C4-2B (cell line): Measurements from ENCODE around the gene CAMK4.

ENCODE experiments used
- CTCF ChIP-seq: fragments of 450-650 bp; conservative IDR thresholded peaks from 2 replicates; pipeline ENCODE4 v1.5.1; 2017; ENCODE audit warnings: mild to moderate bottlenecking
- ZFX ChIP-seq: fragments of 450-650 bp; IDR thresholded peaks from 2 replicates; pipeline ENCODE4 v1.6.1; 2017

GRCh38 chr5:111321376-111321775, 97.2 kb downstream of the CAMK4 start:
- TF ChIP-seq CTCF (no peak), ZFX (no peak)
